ENCODE data around the gene FBF1. TPM values are rescaled to one million over a fixed set of nuclear protein-coding genes. Genes with fewer than 3 reads are reported as not detected.

Gene FBF1
- polyA plus RNA-seq, 1 experiment, result 2.5 TPM

GRCh38 chr17:75917141-75917916, 23.5 kb downstream of the FBF1 start:
- TF ChIP-seq CTCF (IDR thresholded peaks at IDR 0.05; ENCODE audit: low read depth, low read length), result no peak
- DNase-seq (ENCODE audit: low read depth, low spot score), result no peak
- Histone ChIP-seq H3K4me3 (ENCODE audit: low read depth, low read length) (no peak overlapping the region), H3K27me3 (ENCODE audit: control insufficient read depth, insufficient read depth, low read length) (no peaks in the 10 kb centered on the region), H3K27ac (ENCODE audit: low read depth, low read length) (no peak overlapping the region), H3K9me3 (ENCODE audit: control insufficient read depth, insufficient read depth, low read length) (no peaks in the 10 kb centered on the region; the same call in 1 of the 2 replicates)
- ChIA-PET POLR2A (interaction anchor here (2.0 kb wide), 1 partner anchor 21 kb away, joined by 5 read pairs; the partner anchor contains the start of gene TRIM65), CTCF (interaction anchor here (0.7 to 1.6 kb wide), 2 partner anchors 12 to 97 kb away, joined by 4 to 5 read pairs; no protein-coding TSS in a partner anchor)

- no peak for DNase-seq (ENCODE audit: low read depth, low spot score)
- Histone ChIP-seq H3K4me3 (ENCODE audit: low read depth, low read length) (no peak overlapping the region), H3K27ac (ENCODE audit: low read depth, low read length) (no peak overlapping the region), H3K9me3 (ENCODE audit: control insufficient read depth, insufficient read depth, low read length) (no peaks in the 10 kb centered on the region; the same call in 1 of the 2 replicates), H3K27me3 (ENCODE audit: control insufficient read depth, insufficient read depth, low read length) (no peaks in the 10 kb centered on the region)
- ChIA-PET POLR2A (interaction anchor here (2.0 kb wide), 1 partner anchor 19 kb away, joined by 5 read pairs; the partner anchor contains the start of gene TRIM65), CTCF (interaction anchor here (1.9 kb wide), 1 partner anchor 10 kb away, joined by 5 read pairs; the partner anchor contains the start of gene MRPL38)
- no peak for TF ChIP-seq CTCF (IDR thresholded peaks at IDR 0.05; ENCODE audit: low read depth, low read length)
Measured at GRCh38 chr17:75915268-75915667, 25.6 kb downstream of the FBF1 start.

DNA sequence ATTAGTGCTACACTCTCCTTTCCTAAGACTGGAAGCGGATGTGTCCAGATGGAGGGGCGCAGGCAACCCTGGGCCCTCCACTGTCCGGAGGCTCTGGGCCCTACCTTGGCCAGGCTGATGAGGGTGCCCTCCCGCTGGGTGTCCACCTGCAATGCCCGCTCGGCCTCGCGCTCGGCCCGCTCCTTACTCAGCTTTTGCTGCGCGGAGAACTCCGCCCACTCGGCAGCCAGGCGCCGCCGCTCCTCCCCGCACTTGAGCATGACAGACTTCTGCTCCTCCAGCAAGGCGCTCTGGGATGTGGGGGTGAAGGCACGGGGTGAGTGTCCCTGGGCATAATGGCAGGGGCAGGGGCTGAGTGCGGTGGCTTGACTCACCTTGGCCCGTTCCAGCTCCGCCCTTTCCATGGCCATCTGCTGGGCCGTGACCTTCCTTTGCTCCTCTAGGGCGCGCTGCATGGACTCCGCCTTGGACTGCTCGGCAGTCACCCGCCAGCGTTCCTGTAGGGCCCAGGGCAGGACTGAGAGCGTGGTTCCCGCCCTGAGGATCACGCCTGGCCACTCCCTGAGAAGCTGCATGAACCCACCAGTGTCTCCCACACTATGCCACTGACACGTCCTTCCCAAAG, 26.1 kb downstream of the FBF1 start:
- CTCF ChIA-PET, result interaction anchor here (1.9 kb wide), 1 partner anchor 10 kb away, joined by 5 read pairs; the partner anchor contains the start of gene MRPL38
- Histone ChIP-seq H3K27me3 (ENCODE audit: control insufficient read depth, insufficient read depth, low read length) (no peaks in the 10 kb centered on the region), H3K9me3 (ENCODE audit: control insufficient read depth, insufficient read depth, low read length) (no peaks in the 10 kb centered on the region; the same call in 1 of the 2 replicates), H3K4me3 (ENCODE audit: low read depth, low read length) (no peak overlapping the region), H3K27ac (ENCODE audit: low read depth, low read length) (no peak overlapping the region)
- no peak for DNase-seq (ENCODE audit: low read depth, low spot score)
- POLR2A ChIA-PET, result no interaction called here
- TF ChIP-seq CTCF (IDR thresholded peaks at IDR 0.05; ENCODE audit: low read depth, low read length), result no peak

- no peak for DNase-seq (ENCODE audit: low read depth, low spot score)
- no peak overlapping the region for H3K27ac ChIP-seq (ENCODE audit: low read depth, low read length)
- ChIA-PET CTCF (no interaction called here), POLR2A (no interaction called here)
- no peaks in the 10 kb centered on the region; the same call in 1 of the 2 replicates for H3K9me3 ChIP-seq (ENCODE audit: control insufficient read depth, insufficient read depth, low read length)
- H3K4me3 ChIP-seq (ENCODE audit: low read depth, low read length), result no peak overlapping the region
- TF ChIP-seq CTCF (IDR thresholded peaks at IDR 0.05; ENCODE audit: low read depth, low read length), result no peak
- no peaks in the 10 kb centered on the region for H3K27me3 ChIP-seq (ENCODE audit: control insufficient read depth, insufficient read depth, low read length)
Measured at GRCh38 chr17:75913537-75914210, 27.2 kb downstream of the FBF1 start.
